HCT116 (cell line): ENCODE data around the gene ST6GAL2.

Experiments
- ATF3 ChIP-seq: IDR thresholded peaks from 2 replicates; pipeline ENCODE4 v1.6.1; 2012
- CEBPB ChIP-seq: IDR thresholded peaks from 2 replicates; pipeline ENCODE4 v1.6.1; 2012; ENCODE audit warnings: low read depth
- CTCF ChIP-seq, 3 experiments: fragments of 200-600 bp in 1 of 3; sonication (generic) in 1 of 3; IDR thresholded peaks in 2 of 3; conservative IDR thresholded peaks in 1 of 3; 2 replicates each; pipeline ENCODE4 v1.5.1; 2012 to 2017; ENCODE audit warnings: low read depth in 2 of 3, low read length in 2 of 3, antibody characterized with exemption in 1 of 3, borderline replicate concordance in 1 of 3, control low read depth in 1 of 3, mild to moderate bottlenecking in 1 of 3, mixed read lengths in 1 of 3, mixed run types in 1 of 3, moderate library complexity in 1 of 3; ENCODE audit not compliant: insufficient read depth in 1 of 3
- EZH2 ChIP-seq: fragments of 200-600 bp; sonication (generic); IDR thresholded peaks from 2 replicates; pipeline ENCODE4 v1.6.1; 2017; ENCODE audit warnings: antibody characterized with exemption, mixed run types
- EZH2phosphoT487 ChIP-seq: fragments of 200-600 bp; IDR thresholded peaks from 2 replicates; pipeline ENCODE4 v1.6.1; 2018; ENCODE audit warnings: antibody characterized with exemption, borderline replicate concordance
- MAX ChIP-seq: IDR thresholded peaks from 2 replicates; pipeline ENCODE4 v1.6.1; 2012
- POLR2A ChIP-seq: IDR thresholded peaks from 2 replicates; pipeline ENCODE4 v1.7.0; 2011; ENCODE audit warnings: borderline replicate concordance; ENCODE audit not compliant: insufficient read depth, insufficient read length; ENCODE audit errors: extremely low read depth
- POLR2AphosphoS5 ChIP-seq: IDR thresholded peaks from 2 replicates; pipeline ENCODE4 v1.6.1; 2011; ENCODE audit warnings: mild to moderate bottlenecking, low read depth, low read length, moderate library complexity
- RAD21 ChIP-seq: IDR thresholded peaks from 2 replicates; pipeline ENCODE4 v1.6.1; 2012; ENCODE audit warnings: low read depth, mild to moderate bottlenecking
- REST ChIP-seq: IDR thresholded peaks from 2 replicates; pipeline ENCODE4 v1.6.1; 2012; ENCODE audit warnings: low read depth
- SIN3A ChIP-seq: IDR thresholded peaks from 2 replicates; pipeline ENCODE4 v1.6.1; 2012; ENCODE audit warnings: low read depth
- SP1 ChIP-seq: IDR thresholded peaks from 2 replicates; pipeline ENCODE4 v1.6.1; 2012; ENCODE audit warnings: low read depth
- SRF ChIP-seq: IDR thresholded peaks from 2 replicates; pipeline ENCODE4 v1.6.1; 2012; ENCODE audit warnings: low read depth

- TF ChIP-seq EZH2 (no peak), CTCF (IDR thresholded peaks at IDR 0.05 in 2 of 3, conservative IDR thresholded peaks at IDR 0.05 in 1 of 3; ENCODE audit: borderline replicate concordance in 1 of 3, insufficient read depth in 1 of 3, low read depth in 2 of 3, low read length in 2 of 3) (no peak), POLR2AphosphoS5 (no peak), MAX (no peak), REST (no peak), ATF3 (no peak), SIN3A (no peak), SRF (no peak), CEBPB (no peak), POLR2A (no peak), SP1 (no peak), RAD21 (no peak), EZH2phosphoT487 (no peak)
Measured at GRCh38 chr2:106800180-106800579, 85.8 kb downstream of the ST6GAL2 start.
